GM19467 (cell line): ENCODE measurements around the gene DIP2C.
"Not testable (repeated sequence)": the region's sequence is repeated elsewhere in the genome, so short reads cannot be mapped to it uniquely, and the experiment has no call there.

Experiments used
- ATAC-seq: cut with Tn5 transposase; IDR thresholded peaks from one replicate; pipeline ENCODE4 v1.9.1; 2021; ENCODE audit warnings: mild to moderate bottlenecking, moderate library complexity; ENCODE audit not compliant: unreplicated experiment

The DIP2C gene

GRCh38 chr10:347774-348173, 341.7 kb downstream of the DIP2C start:
- not testable (repeated sequence) for ATAC-seq

GRCh38 chr10:347190-347589, 342.3 kb downstream of the DIP2C start:
- ATAC-seq: not testable (repeated sequence)

GRCh38 chr10:344582-345200, 344.8 kb downstream of the DIP2C start:
- no peak for ATAC-seq

GRCh38 chr10:343231-344220, 345.9 kb downstream of the DIP2C start:
- ATAC-seq: no peak

GRCh38 chr10:341081-341740, 348.3 kb downstream of the DIP2C start:
- ATAC-seq: no peak

GRCh38 chr10:340646-341045, 348.8 kb downstream of the DIP2C start:
- ATAC-seq: no peak

- ATAC-seq: no peak
Observed at GRCh38 chr10:339038-339391, 350.5 kb downstream of the DIP2C start.

- no peak for ATAC-seq
Observed at GRCh38 chr10:338171-339037, 351.1 kb downstream of the DIP2C start.

- no peak for ATAC-seq
Observed at GRCh38 chr10:336247-336646, 353.2 kb downstream of the DIP2C start.

- no peak for ATAC-seq
Observed at GRCh38 chr10:335151-335800, 354.2 kb downstream of the DIP2C start.

- no peak for ATAC-seq
Observed at GRCh38 chr10:331186-331585, 358.3 kb downstream of the DIP2C start.

GRCh38 chr10:329361-330099, 359.9 kb downstream of the DIP2C start:
- ATAC-seq: no peak

- no peak for ATAC-seq
Observed at GRCh38 chr10:327889-328852, 361.3 kb downstream of the DIP2C start.

GRCh38 chr10:326894-327635, 362.4 kb downstream of the DIP2C start:
- ATAC-seq: no peak

GRCh38 chr10:326350-326749, 363.1 kb downstream of the DIP2C start:
- no peak for ATAC-seq

- ATAC-seq: no peak
Observed at GRCh38 chr10:325282-325681, 364.2 kb downstream of the DIP2C start.

- no peak for ATAC-seq
Observed at GRCh38 chr10:324593-324992, 364.9 kb downstream of the DIP2C start.
